Urothelium cell line (cell line): ENCODE measurements around the gene ARID1B.

Source experiments
- DNase-seq: peaks from one replicate; pipeline ENCODE4 v3.0.0; 2011; ENCODE audit warnings: low spot score, mixed read lengths
- FAIRE-seq: peaks from 2 replicates; lab custom pipeline; 2011; peaks lifted over from hg19 to GRCh38; lab: Jason Lieb, UNC

The ARID1B gene

GRCh38 chr6:156954191-156954590 lies 177.0 kb downstream of the ARID1B start:
- FAIRE-seq (no peak), DNase-seq (no peak)

- FAIRE-seq = no peak
These were observed 177.6 kb downstream of the ARID1B start for GRCh38 chr6:156954816-156955215.

GRCh38 chr6:156955494-156956183 lies 178.5 kb downstream of the ARID1B start:
- no peak for FAIRE-seq
- no peak for DNase-seq

More at GRCh38 chr6:156954816-156955215, 177.6 kb downstream of the ARID1B start:
- no peak for DNase-seq

- FAIRE-seq = no peak
These were observed 179.1 kb downstream of the ARID1B start for GRCh38 chr6:156956286-156956685.

GRCh38 chr6:156957931-156958547 lies 180.9 kb downstream of the ARID1B start:
- no peak for DNase-seq
- FAIRE-seq = no peak

More at GRCh38 chr6:156956286-156956685, 179.1 kb downstream of the ARID1B start:
- DNase-seq = no peak

- FAIRE-seq = no peak
- DNase-seq = no peak
These were observed 183.3 kb downstream of the ARID1B start for GRCh38 chr6:156960525-156960924.

- DNase-seq (no peak), FAIRE-seq (no peak)
These were observed 184.2 kb downstream of the ARID1B start for GRCh38 chr6:156961282-156961892.

GRCh38 chr6:156963712-156964700 lies 186.8 kb downstream of the ARID1B start:
- DNase-seq (no peak), FAIRE-seq (no peak)

- no peak for DNase-seq
- FAIRE-seq = no peak
These were observed 190.7 kb downstream of the ARID1B start for GRCh38 chr6:156967852-156968251.

GRCh38 chr6:156969233-156969632 lies 192.1 kb downstream of the ARID1B start:
- no peak for FAIRE-seq
- DNase-seq = no peak

- FAIRE-seq (no peak), DNase-seq (no peak)
These were observed 193.5 kb downstream of the ARID1B start for GRCh38 chr6:156970595-156971112.

- FAIRE-seq = no peak
- no peak for DNase-seq
These were observed 194.1 kb downstream of the ARID1B start for GRCh38 chr6:156971153-156971885.

GRCh38 chr6:156972145-156972544 lies 195.0 kb downstream of the ARID1B start:
- FAIRE-seq (no peak), DNase-seq (no peak)

- DNase-seq (no peak), FAIRE-seq (no peak)
These were observed 197.7 kb downstream of the ARID1B start for GRCh38 chr6:156974830-156975261.

GRCh38 chr6:156975414-156975813 lies 198.2 kb downstream of the ARID1B start:
- DNase-seq (no peak), FAIRE-seq (no peak)

GRCh38 chr6:156976216-156977127 lies 199.3 kb downstream of the ARID1B start:
- no peak for FAIRE-seq

GRCh38 chr6:156977527-156978291 lies 200.5 kb downstream of the ARID1B start:
- FAIRE-seq = no peak
- DNase-seq = no peak

More at GRCh38 chr6:156976216-156977127, 199.3 kb downstream of the ARID1B start:
- no peak for DNase-seq

GRCh38 chr6:156978948-156979347 lies 201.8 kb downstream of the ARID1B start:
- no peak for FAIRE-seq
- DNase-seq = no peak
